Measurements from ENCODE around the gene PTGR3. TPM values are rescaled to one million over a fixed set of nuclear protein-coding genes. Genes with fewer than 3 reads are reported as not detected.

Gene PTGR3
- total RNA-seq, 6 experiments from 2014 or later, result 9.4 to 30.1 (median 19.8) TPM

GRCh38 chr18:75161256-75162028, 47.5 kb downstream of the PTGR3 start:
- H3K27ac ChIP-seq, result no peak overlapping the region
- H3K4me3 ChIP-seq, result peak overlapping the region; percentile 26 to 46 (median 39)
- ATAC-seq, result peak; percentile 75 to 94 (median 86)

GRCh38 chr18:75160364-75160763, 48.6 kb downstream of the PTGR3 start:
- no peak for DNase-seq
- Histone ChIP-seq H3K27ac (no peak overlapping the region), H3K9me3 (no peaks in the 10 kb centered on the region), H3K4me1 (no peaks in the 10 kb centered on the region), H3K27me3 (no peaks in the 10 kb centered on the region), H3K4me3 (no peak overlapping the region), H3K36me3 (no peaks in the 10 kb centered on the region)
- ATAC-seq, result no peak
- 47% methylated on average over 5 of the region's 13 CpGs for WGBS (ENCODE audit: insufficient coverage, low coverage, low lambda C conversion rate, missing lambda C conversion rate)
- intact Hi-C loops (cut with DNase I), result no loop called here
- no peak for TF ChIP-seq POLR2A (IDR thresholded peaks at IDR 0.05)
- no peak for TF ChIP-seq CTCF (IDR thresholded peaks at IDR 0.05)

More at GRCh38 chr18:75161256-75162028, 47.5 kb downstream of the PTGR3 start:
- TF ChIP-seq CTCF (IDR thresholded peaks at IDR 0.05) (no peak), POLR2A (IDR thresholded peaks at IDR 0.05) (no peak)
- Histone ChIP-seq H3K27me3 (no peaks in the 10 kb centered on the region), H3K9me3 (no peaks in the 10 kb centered on the region), H3K36me3 (no peaks in the 10 kb centered on the region), H3K4me1 (no peaks in the 10 kb centered on the region)
- intact Hi-C loops (cut with DNase I), result no loop called here
- peak in 1 of 3 donors; percentile 49 for DNase-seq
- WGBS (ENCODE audit: insufficient coverage, low coverage, low lambda C conversion rate, missing lambda C conversion rate), result 50% methylated on average over 7 of the region's 14 CpGs

GRCh38 chr18:75159646-75160356, 49.1 kb downstream of the PTGR3 start:
- Histone ChIP-seq H3K9me3 (no peaks in the 10 kb centered on the region), H3K27ac (no peak overlapping the region), H3K27me3 (no peaks in the 10 kb centered on the region), H3K4me1 (no peaks in the 10 kb centered on the region), H3K4me3 (no peak overlapping the region), H3K36me3 (no peaks in the 10 kb centered on the region)
- intact Hi-C loops (cut with DNase I), result no loop called here
- WGBS (ENCODE audit: insufficient coverage, low coverage, low lambda C conversion rate, missing lambda C conversion rate), result 67% methylated on average over 16 of the region's 16 CpGs
- ATAC-seq (no peak), DNase-seq (no peak)
- TF ChIP-seq POLR2A (IDR thresholded peaks at IDR 0.05) (no peak), CTCF (IDR thresholded peaks at IDR 0.05) (no peak)

GRCh38 chr18:75159238-75159518, 49.8 kb downstream of the PTGR3 start:
- Histone ChIP-seq H3K27me3 (no peaks in the 10 kb centered on the region), H3K27ac (no peak overlapping the region), H3K36me3 (no peaks in the 10 kb centered on the region), H3K4me1 (no peaks in the 10 kb centered on the region), H3K4me3 (no peak overlapping the region), H3K9me3 (no peaks in the 10 kb centered on the region)
- ATAC-seq (no peak), DNase-seq (no peak)
- WGBS (ENCODE audit: insufficient coverage, low coverage, low lambda C conversion rate, missing lambda C conversion rate), result 89% methylated on average over 3 of the region's 9 CpGs
- TF ChIP-seq CTCF (IDR thresholded peaks at IDR 0.05) (no peak), POLR2A (IDR thresholded peaks at IDR 0.05) (no peak)
- intact Hi-C loops (cut with DNase I), result no loop called here

Other genes with a start within 250 kb of the PTGR3 start
- gene TSHZ1, start 1.7 kb upstream of the PTGR3 start, total RNA-seq, result 10 to 100 TPM in 2 of 6 experiments, 1 to 10 TPM in 4; 6.4 to 13.3 (median 9.6) TPM
- gene SMIM21, start 218.6 kb upstream of the PTGR3 start, total RNA-seq, result not detected